HG02884 (cell line): ENCODE results near the gene ARSB.

Source experiments
- ATAC-seq: cut with Tn5 transposase; IDR thresholded peaks from one replicate; pipeline ENCODE4 v1.9.1; 2021; ENCODE audit warnings: mild to moderate bottlenecking, moderate library complexity; ENCODE audit not compliant: unreplicated experiment

The ARSB gene

DNA sequence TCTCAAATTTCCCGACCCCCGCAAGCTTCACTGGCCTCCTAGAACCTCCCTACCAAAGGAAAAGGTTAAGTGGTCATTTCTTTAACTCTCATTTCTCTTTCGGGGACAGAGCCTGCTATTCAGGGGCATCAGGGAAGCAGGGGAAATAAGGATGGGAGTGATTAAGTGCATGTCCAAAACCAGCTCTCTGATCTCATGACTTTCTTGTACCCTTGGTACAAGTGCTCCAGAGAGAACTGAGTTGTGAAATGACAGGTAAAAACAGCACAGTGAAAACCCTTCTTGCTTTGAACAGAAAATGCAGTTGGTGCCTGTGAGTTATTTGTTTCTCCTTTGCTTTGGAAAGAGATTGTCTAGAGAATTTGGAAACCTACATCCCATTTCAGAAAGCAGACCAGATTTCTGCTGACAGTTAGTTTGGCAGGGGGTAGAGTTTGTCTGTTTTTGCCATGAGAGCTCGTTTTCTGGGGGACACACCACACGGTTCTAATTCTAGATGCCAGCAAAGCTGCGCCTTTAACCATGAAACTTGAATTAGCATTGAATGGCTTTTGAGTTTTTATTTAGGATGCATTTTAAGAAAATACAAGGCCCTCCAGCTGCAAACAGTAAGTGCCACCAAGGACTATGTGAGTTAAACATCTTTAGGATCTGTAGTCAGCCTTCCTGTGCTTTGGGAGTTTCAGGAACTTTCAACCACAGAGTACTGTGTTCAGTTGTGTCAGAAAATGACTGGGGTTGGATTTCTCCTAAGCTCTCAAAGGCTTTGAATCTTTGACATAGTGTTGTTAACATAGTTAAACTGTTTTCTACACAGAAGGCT, 174.8 kb downstream of the ARSB start:
- no peak for ATAC-seq

- no peak for ATAC-seq
Observed at GRCh38 chr5:78809444-78809843, 175.7 kb downstream of the ARSB start.

GRCh38 chr5:78808818-78809217, 176.3 kb downstream of the ARSB start:
- ATAC-seq = no peak

DNA sequence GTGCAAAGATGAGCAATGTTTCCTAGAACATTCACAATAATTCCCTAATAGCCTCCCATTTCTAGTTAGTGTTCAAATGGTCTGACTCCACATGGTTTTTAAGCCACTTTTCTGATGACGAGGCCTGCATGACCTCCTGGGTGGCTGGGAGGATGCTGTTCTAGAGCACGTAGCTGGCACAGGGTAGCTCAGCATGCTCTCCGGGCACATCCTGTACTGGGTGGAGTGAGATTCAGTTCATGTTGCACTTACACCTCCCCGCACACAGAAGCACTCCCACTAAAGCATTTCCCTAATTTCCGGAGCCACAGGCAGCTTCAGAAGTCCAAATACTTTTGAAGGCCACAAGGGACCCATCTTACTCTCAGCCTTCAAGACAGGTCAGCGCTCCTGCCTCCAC, 176.7 kb downstream of the ARSB start:
- ATAC-seq = no peak

GRCh38 chr5:78806544-78806943, 178.6 kb downstream of the ARSB start:
- no peak for ATAC-seq

GRCh38 chr5:78805474-78806124, 179.5 kb downstream of the ARSB start:
- no peak for ATAC-seq

- no peak for ATAC-seq
Observed at GRCh38 chr5:78804995-78805394, 180.1 kb downstream of the ARSB start.

DNA sequence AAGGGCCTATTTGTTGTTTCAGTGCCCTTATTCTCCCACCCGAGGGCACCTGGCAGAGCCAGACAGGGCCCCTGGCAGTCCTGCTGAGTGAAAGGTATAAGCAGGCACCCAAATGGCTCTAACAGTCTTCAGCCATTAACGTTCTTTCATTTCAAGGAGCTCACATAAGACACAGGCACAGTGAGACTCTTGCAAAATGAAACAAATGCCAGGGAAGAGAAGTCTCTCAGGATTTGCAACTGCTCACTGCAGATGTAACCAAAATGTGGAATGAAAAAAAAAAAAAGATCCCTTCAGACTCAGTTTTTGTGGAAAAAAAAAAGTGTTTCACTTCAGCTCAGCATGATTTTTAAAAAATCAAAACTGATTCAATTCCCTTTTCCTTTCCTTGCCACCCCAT, 181.2 kb downstream of the ARSB start:
- no peak for ATAC-seq

DNA sequence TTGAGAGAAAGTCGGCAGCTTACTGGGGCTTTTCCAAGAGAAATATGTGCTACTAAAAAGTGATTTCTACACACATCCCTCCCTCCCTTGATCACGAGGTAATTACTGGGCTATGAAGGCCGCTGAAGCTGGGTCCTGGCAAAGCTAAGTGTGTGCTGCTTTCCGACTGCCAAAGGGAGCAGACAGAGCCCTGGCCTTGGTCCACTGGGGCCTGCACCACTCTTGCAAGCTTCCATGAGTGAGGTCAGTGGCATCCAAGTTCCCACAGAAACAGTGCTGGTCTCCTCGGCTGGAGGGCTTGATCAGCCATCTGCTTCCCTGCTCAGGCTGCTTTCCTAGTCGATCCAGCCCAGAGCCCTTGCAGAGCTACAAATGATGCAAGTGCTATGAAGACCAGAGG, 181.8 kb downstream of the ARSB start:
- no peak for ATAC-seq

- ATAC-seq = no peak
Observed at GRCh38 chr5:78801413-78801812, 183.7 kb downstream of the ARSB start.

GRCh38 chr5:78799266-78800017, 185.7 kb downstream of the ARSB start:
- no peak for ATAC-seq

DNA sequence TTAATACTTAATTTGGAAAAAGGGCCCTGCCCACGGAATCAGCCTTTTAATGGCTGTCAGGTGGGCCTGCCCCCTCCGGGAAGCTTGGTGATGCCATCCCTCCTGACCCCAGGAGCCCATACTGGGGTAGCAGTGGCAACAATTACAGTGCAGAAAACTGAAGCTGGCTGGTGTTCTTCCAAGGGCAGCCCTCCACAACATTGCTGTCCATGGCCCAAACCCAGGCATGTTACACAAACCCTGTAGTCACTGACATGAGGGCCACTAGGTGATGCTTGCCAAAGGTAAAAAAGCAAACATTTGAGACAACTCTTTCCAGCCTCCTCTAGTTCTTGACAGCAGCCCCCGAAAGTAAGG, 186.5 kb downstream of the ARSB start:
- ATAC-seq = no peak

DNA sequence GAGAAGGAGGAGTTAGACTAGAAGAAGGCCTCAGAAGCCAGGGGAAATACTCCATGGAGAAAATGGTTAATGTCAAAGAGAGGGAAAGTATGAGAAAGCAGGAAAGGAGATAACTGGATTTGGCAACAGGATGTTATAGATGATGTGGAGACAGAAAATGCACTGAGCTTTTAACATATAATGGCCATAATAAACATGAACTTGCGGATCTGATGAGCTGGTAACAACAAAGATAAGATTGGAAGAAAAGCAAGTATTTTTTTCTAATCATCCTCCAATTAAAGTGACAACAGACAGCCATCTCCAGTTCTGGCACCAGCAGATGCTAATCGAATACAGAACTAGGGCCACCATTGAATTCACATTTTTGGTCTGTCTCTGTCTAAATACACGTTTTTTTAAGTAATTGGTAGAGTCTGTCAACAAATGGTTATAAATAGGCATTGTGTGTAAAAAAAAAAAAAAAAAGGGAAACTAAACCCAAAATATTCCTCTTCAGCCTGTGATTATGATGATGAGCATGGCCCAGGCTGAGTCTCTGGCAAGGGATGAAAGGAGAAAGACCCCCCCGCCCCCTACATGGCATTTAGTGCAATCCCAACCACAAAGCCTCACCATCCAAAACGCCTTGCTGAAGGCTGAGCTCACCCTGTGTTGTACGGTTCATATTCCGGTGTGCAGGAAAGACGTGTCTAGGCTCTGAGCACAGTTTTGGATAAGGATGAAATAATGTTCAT, 187.0 kb downstream of the ARSB start:
- ATAC-seq = no peak

GRCh38 chr5:78795757-78796156, 189.4 kb downstream of the ARSB start:
- no peak for ATAC-seq

DNA sequence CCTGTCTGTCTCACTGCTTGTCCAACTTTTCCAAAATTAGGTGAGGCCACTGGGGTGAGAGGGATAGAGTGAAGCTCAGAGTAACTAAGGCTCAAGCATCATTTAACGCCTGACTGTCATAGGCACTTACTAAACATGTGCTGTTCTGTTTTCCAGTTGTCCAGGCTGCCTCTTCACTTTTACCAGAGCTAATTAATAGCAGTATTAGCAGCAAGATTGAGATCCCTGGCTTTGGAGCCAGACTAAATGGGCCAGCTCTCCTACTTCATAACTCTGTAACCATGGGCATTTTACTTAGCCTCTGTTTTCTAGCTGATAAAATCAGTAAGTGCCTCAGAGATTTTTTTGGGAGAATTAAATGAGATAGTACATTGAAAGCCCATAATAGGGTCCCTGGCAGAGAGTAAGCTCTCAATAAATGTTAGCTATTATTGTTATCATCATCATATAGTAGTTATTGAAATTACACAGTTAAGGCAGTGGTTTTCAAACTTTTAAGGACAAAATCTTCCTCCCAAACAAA, 190.4 kb downstream of the ARSB start:
- no peak for ATAC-seq

- no peak for ATAC-seq
Observed at GRCh38 chr5:78793907-78794662, 191.0 kb downstream of the ARSB start.

DNA sequence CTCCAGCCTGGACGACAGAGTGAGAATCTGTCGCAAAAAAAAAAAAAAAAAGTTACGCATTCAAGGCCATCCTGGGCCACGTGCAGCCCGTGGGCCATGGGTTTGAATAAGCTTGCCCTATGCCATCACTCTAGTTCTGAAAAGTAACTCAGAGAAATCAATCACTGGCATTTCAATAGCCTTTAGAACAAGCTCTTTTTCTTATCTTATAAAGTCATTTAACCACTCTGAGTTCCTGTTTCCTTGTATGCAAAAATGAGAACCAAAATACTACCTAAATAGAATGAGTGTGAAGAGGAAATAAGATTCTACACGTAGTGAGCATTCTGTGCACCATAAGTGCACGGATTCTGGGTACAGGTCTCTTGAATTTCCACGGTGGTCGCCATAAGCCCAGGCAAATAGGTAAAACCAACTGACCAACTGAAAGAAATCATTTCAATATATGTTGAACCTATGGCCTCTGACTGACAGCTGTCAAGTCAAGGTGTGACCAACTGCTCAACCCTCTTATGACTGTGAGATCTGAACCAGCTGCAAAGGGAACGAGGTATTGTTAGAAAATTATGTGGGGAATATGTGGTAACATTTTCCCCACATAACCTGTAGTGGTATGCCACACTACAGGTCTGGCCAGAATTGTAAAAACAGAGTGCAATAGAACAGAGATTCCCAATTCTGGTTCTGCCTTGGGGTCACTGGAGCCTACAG, 192.6 kb downstream of the ARSB start:
- no peak for ATAC-seq

- no peak for ATAC-seq
Observed at GRCh38 chr5:78791501-78792100, 193.5 kb downstream of the ARSB start.

DNA sequence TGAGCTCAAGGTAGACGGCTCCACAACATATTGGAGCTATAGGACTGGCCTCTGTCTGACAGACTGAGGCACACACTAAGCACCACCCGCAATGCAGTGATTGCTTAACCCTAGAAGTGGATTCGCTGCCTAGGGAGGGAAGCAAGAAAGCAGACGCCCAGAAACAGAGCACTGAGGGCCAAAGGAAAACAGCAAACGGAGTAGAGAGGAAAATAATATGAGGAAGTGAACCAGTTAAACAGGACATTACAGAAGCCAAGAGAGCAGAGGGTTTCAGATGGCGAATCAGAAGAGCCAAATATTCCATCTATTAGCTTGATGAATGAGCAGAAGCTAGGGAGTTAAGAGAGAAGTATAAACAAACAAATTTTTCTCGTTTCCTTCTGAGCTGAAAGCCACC, 197.3 kb downstream of the ARSB start:
- no peak for ATAC-seq
